PFSK-1 (cell line): Measurements from ENCODE around the gene LVRN.

Experiments
- FOXP2 ChIP-seq: optimal IDR thresholded peaks from 2 replicates; pipeline ENCODE3; 2011; ENCODE audit warnings: borderline replicate concordance, control low read depth, inconsistent platforms; ENCODE audit not compliant: insufficient read depth; ENCODE audit errors: extremely low read length, extremely low read depth
- POLR2AphosphoS5 ChIP-seq: IDR thresholded peaks from 2 replicates; pipeline ENCODE4 v1.6.1; 2012; ENCODE audit warnings: low read depth, mild to moderate bottlenecking, control low read depth, low read length, moderate library complexity
- SIN3A ChIP-seq: IDR thresholded peaks from 2 replicates; pipeline ENCODE4 v1.6.1; 2012; ENCODE audit warnings: mild to moderate bottlenecking, low read length, moderate library complexity, borderline replicate concordance; ENCODE audit not compliant: insufficient read depth
- TAF1 ChIP-seq: IDR thresholded peaks from 2 replicates; pipeline ENCODE4 v1.6.1; 2012; ENCODE audit warnings: low read length, control low read depth, borderline replicate concordance; ENCODE audit not compliant: insufficient read depth
- TF ChIP-seq, protein P1 (sequence below), 2 experiments: IDR thresholded peaks; 2 replicates each; pipeline versions ENCODE4 v1.6.1 to v1.8.0; 2011 to 2012; ENCODE audit warnings: low read depth in 2 of 2, low read length in 2 of 2, control low read depth in 1 of 2, inconsistent platforms in 1 of 2, mild to moderate bottlenecking in 1 of 2, moderate library complexity in 1 of 2; ENCODE audit not compliant: insufficient read depth in 1 of 2

LVRN gene

DNA sequence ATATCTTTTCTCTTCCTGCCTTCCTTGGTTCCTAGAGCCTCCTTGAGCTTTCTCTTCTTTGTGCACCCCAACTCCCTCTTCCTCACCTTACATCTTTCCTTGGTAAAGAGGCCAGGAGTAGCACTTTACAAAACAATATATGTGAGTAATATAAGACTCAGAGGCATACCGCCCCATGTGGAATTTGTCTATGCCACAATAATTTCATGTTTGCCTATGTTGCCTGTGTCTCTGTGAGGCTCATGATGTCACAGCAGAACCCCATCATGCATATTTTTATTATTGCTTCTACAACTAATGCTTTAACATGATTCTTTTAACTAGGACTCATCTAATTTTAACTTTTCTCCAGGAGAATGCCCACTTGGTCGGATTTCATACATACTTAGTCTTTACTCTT, 15.0 kb upstream of the LVRN start:
- TF ChIP-seq FOXP2 (no peak), TAF1 (no peak), SIN3A (no peak), POLR2AphosphoS5 (no peak)
- TF ChIP-seq, protein P1, sequence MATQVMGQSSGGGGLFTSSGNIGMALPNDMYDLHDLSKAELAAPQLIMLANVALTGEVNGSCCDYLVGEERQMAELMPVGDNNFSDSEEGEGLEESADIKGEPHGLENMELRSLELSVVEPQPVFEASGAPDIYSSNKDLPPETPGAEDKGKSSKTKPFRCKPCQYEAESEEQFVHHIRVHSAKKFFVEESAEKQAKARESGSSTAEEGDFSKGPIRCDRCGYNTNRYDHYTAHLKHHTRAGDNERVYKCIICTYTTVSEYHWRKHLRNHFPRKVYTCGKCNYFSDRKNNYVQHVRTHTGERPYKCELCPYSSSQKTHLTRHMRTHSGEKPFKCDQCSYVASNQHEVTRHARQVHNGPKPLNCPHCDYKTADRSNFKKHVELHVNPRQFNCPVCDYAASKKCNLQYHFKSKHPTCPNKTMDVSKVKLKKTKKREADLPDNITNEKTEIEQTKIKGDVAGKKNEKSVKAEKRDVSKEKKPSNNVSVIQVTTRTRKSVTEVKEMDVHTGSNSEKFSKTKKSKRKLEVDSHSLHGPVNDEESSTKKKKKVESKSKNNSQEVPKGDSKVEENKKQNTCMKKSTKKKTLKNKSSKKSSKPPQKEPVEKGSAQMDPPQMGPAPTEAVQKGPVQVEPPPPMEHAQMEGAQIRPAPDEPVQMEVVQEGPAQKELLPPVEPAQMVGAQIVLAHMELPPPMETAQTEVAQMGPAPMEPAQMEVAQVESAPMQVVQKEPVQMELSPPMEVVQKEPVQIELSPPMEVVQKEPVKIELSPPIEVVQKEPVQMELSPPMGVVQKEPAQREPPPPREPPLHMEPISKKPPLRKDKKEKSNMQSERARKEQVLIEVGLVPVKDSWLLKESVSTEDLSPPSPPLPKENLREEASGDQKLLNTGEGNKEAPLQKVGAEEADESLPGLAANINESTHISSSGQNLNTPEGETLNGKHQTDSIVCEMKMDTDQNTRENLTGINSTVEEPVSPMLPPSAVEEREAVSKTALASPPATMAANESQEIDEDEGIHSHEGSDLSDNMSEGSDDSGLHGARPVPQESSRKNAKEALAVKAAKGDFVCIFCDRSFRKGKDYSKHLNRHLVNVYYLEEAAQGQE (IDR thresholded peaks at IDR 0.05; ENCODE audit: insufficient read depth in 1 of 2, low read depth in 2 of 2, low read length in 2 of 2): no peak

DNA sequence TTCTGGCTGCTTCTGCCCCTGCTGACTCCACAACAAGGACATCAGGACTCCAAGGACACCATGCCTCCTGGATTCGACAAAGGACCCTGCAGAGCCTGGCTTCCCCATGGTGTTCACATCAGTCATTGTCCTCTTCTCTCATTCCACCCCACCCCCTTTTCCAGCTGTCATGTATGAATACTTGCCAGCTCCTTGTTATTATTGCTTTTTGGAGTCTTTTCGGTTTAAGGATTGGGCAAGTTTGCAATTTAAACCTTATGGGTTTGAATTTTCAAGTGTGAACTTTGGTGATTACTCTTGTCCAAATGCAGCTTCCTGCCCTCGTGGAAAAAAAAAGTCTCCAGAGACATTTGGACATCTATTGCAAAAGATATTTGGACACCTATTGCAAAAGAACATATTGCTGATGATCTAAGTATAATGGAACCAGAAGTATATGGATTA, 14.2 kb upstream of the LVRN start:
- TF ChIP-seq, protein P1 (IDR thresholded peaks at IDR 0.05; ENCODE audit: insufficient read depth in 1 of 2, low read depth in 2 of 2, low read length in 2 of 2): no peak
- no peak for TF ChIP-seq TAF1
- no peak for TF ChIP-seq SIN3A
- TF ChIP-seq FOXP2: no peak
- no peak for TF ChIP-seq POLR2AphosphoS5

DNA sequence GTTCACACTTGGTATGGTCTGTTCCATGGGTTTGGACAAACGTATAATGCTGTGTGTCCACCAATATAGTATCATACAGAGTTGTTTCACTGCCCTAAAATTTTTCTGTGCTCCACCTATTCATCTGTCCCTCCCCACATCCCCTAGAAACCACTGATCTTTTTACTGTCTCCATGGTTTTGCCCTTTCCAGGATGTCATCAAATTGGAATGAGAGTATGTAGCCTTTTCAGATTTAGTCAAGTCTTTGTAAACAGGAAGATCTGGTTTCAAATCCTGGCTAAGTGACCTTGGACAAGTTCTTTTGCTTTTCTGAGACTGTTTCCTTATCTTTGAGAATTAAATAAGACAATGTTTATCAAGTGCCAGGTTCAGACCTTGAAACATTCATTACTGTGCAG, 13.2 kb upstream of the LVRN start:
- TF ChIP-seq POLR2AphosphoS5 (no peak), FOXP2 (no peak), SIN3A (no peak), TAF1 (no peak)
- TF ChIP-seq, protein P1 (IDR thresholded peaks at IDR 0.05; ENCODE audit: insufficient read depth in 1 of 2, low read depth in 2 of 2, low read length in 2 of 2): no peak

DNA sequence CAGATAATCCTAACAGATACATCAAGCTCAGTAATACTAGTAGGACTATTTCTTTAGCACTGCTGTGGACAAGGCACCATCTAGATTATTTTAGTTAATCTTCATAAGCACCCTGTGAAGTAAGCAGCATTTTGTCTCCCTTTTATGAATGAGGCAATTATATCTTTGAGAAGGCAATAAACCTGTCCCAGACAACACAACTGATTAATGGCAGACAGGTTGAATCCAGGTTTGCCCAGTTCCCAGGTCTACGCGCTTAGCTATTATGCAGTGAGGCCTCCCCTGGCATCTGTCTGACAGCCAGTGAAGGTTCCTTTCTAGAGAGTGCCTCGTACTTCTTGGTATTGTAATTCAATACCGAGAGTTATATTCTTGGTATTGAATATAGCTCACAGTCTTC, 9.7 kb upstream of the LVRN start:
- TF ChIP-seq FOXP2 (no peak), POLR2AphosphoS5 (no peak), SIN3A (no peak), TAF1 (no peak)
- TF ChIP-seq, protein P1 (IDR thresholded peaks at IDR 0.05; ENCODE audit: insufficient read depth in 1 of 2, low read depth in 2 of 2, low read length in 2 of 2): no peak

DNA sequence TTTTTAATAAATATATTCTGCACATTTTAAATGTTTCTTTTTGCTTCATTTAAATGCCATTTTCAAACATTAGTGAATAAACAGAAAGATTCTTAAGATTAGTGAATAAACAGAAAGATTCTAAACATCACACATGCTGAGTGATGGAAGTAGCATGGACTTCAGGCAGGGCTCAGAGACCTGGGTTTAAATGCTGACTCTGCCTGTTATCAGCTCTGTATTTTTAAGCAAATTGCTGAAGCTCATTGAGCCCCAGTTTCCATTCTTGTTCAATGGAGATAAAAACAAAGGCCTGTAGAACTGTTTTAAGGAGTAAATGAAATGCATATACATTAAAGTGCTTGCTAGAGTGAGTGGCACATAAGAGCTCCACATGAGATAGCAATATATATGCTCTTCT, 8.1 kb upstream of the LVRN start:
- TF ChIP-seq POLR2AphosphoS5 (no peak), TAF1 (no peak), SIN3A (no peak), FOXP2 (no peak)
- TF ChIP-seq, protein P1 (IDR thresholded peaks at IDR 0.05; ENCODE audit: insufficient read depth in 1 of 2, low read depth in 2 of 2, low read length in 2 of 2): no peak
